ENCODE measurements around the gene SORL1. TPM values are rescaled to one million over a fixed set of nuclear protein-coding genes. Genes with fewer than 3 reads are reported as not detected.

Gene SORL1
- total and polyA plus RNA-seq, 9 of the 15 experiments (the other 6 are each of a cell fraction or from before 2014, with no cell fraction given), result 0.01 to 0.66 TPM; not detected in 7

DNA sequence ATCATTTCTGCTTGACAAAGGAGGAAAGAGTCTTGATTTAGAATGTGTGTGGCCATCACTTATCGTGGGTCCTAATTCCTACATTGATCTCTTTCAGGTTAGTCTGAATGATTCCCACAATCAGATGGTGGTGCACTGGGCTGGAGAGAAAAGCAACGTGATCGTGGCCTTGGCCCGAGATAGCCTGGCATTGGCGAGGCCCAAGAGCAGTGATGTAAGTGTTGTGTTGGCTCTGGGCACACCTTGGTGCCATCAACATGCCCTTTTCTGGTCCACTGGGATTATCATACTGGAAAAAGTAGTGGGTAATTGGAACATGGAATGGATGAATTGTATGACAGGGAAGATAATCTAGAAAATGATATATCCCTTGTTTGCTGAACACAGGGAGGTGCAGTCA lies 17.8 kb downstream of the SORL1 start:
- CTCF ChIA-PET (ENCODE audit: low intra/inter-chr PET ratio), result no interaction called here
- no peak for TF ChIP-seq TEAD4 (IDR thresholded peaks at IDR 0.05; ENCODE audit: low read length)
- TF ChIP-seq TEAD4 (CRISPR knock-in tag; IDR thresholded peaks at IDR 0.05; ENCODE audit: borderline replicate concordance), result no peak
- TF ChIP-seq, protein P1, sequence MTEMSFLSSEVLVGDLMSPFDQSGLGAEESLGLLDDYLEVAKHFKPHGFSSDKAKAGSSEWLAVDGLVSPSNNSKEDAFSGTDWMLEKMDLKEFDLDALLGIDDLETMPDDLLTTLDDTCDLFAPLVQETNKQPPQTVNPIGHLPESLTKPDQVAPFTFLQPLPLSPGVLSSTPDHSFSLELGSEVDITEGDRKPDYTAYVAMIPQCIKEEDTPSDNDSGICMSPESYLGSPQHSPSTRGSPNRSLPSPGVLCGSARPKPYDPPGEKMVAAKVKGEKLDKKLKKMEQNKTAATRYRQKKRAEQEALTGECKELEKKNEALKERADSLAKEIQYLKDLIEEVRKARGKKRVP (CRISPR knock-in tag; IDR thresholded peaks at IDR 0.05), result no peak
- Histone ChIP-seq H4K20me1 (replicated peaks; ENCODE audit: control insufficient read depth, insufficient read depth, low read length) (no peaks in the 10 kb centered on the region), H3K27ac (ENCODE audit: extremely low read depth, low read depth, low read length) (no peak overlapping the region), H3K36me3 (ENCODE audit: control insufficient read depth, insufficient read depth, low read length) (no peaks in the 10 kb centered on the region), H3K9me1 (ENCODE audit: control insufficient read depth, insufficient read depth, low read length) (no peaks in the 10 kb centered on the region), H2AFZ (ENCODE audit: low read depth, low read length) (no peak overlapping the region), H3K79me2 (ENCODE audit: control insufficient read depth, insufficient read depth, low read length) (no peaks in the 10 kb centered on the region), H3K9me3 (replicated peaks; ENCODE audit: control insufficient read depth, insufficient read depth, low read depth, low read length) (no peaks in the 10 kb centered on the region), H3K4me2 (ENCODE audit: insufficient read depth, low read length) (no peak overlapping the region), H3K4me1 (replicated peaks in 1 of 2; ENCODE audit: control insufficient read depth in 2 of 2, insufficient read depth in 2 of 2, low read length in 2 of 2) (no peaks in the 10 kb centered on the region; a peak in 1 of 5 replicates), H3K4me3 (no peak overlapping the region), H3K27me3 (ENCODE audit: control insufficient read depth in 2 of 2, insufficient read depth in 2 of 2, low read length in 2 of 2) (peaks cover 0 to 17% of the 10 kb centered on the region in 2 experiments; a peak in 1 of 5 replicates), H3K9ac (ENCODE audit: insufficient read depth in 1 of 2, low read depth in 2 of 2, low read length in 2 of 2) (no peak overlapping the region)
- no TSS peak for BruUV-seq (replicated peaks)
- in situ Hi-C loops (cut with MboI) (no loop called here), intact Hi-C loops (cut with micrococcal nuclease) (no loop called here)
- POLR2A ChIA-PET, result interaction anchor here (1.1 kb wide), 1 partner anchor 13 kb away, joined by 3 read pairs; no protein-coding TSS in a partner anchor
- FAIRE-seq, result no peak
- no peak for DNase-seq (ENCODE audit: extremely low read depth in 1 of 4, low spot score in 3 of 4)
- ATAC-seq, result no peak
- WGBS (ENCODE audit: insufficient coverage, low coverage, missing lambda C conversion rate), result 1% methylated on average over 5 of the region's 5 CpGs

- Histone ChIP-seq H3K27ac (ENCODE audit: extremely low read depth, low read depth, low read length) (no peak overlapping the region), H3K36me3 (ENCODE audit: control insufficient read depth, insufficient read depth, low read length) (no peaks in the 10 kb centered on the region), H3K4me1 (replicated peaks in 1 of 2; ENCODE audit: control insufficient read depth in 2 of 2, insufficient read depth in 2 of 2, low read length in 2 of 2) (no peaks in the 10 kb centered on the region; a peak in 1 of 5 replicates), H3K9me3 (replicated peaks; ENCODE audit: control insufficient read depth, insufficient read depth, low read depth, low read length) (no peaks in the 10 kb centered on the region), H3K9me1 (ENCODE audit: control insufficient read depth, insufficient read depth, low read length) (no peaks in the 10 kb centered on the region), H3K4me3 (no peak overlapping the region), H3K9ac (ENCODE audit: insufficient read depth in 1 of 2, low read depth in 2 of 2, low read length in 2 of 2) (no peak overlapping the region; a peak in 1 of 4 replicates), H3K4me2 (ENCODE audit: insufficient read depth, low read length) (no peak overlapping the region), H4K20me1 (replicated peaks; ENCODE audit: control insufficient read depth, insufficient read depth, low read length) (no peaks in the 10 kb centered on the region), H3K79me2 (ENCODE audit: control insufficient read depth, insufficient read depth, low read length) (no peaks in the 10 kb centered on the region), H3K27me3 (ENCODE audit: control insufficient read depth in 2 of 2, insufficient read depth in 2 of 2, low read length in 2 of 2) (peaks cover 0 to 16% of the 10 kb centered on the region in 2 experiments; a peak in 1 of 5 replicates), H2AFZ (ENCODE audit: low read depth, low read length) (no peak overlapping the region)
- in situ Hi-C loops (cut with MboI), result no loop called here
- ATAC-seq (no peak), DNase-seq (ENCODE audit: extremely low read depth in 1 of 4, low spot score in 3 of 4) (no peak), FAIRE-seq (no peak)
- WGBS (ENCODE audit: insufficient coverage, low coverage, missing lambda C conversion rate), result under 1% methylated on average over 12 of the region's 12 CpGs
- TF ChIP-seq NRF1 (conservative IDR thresholded peaks at IDR 0.05 in 1 of 2, IDR thresholded peaks at IDR 0.05 in 1 of 2), result no peak
- TF ChIP-seq ZNF197 (CRISPR knock-in tag; IDR thresholded peaks at IDR 0.05; ENCODE audit: low read depth), result no peak
- no peak for TF ChIP-seq SRSF9 (IDR thresholded peaks at IDR 0.05; ENCODE audit: borderline replicate concordance, low read depth, low read length)
- TF ChIP-seq ERF (CRISPR knock-in tag; IDR thresholded peaks at IDR 0.05), result no peak
- TF ChIP-seq HOMEZ (CRISPR knock-in tag; IDR thresholded peaks at IDR 0.05), result no peak
- TF ChIP-seq, protein P2, sequence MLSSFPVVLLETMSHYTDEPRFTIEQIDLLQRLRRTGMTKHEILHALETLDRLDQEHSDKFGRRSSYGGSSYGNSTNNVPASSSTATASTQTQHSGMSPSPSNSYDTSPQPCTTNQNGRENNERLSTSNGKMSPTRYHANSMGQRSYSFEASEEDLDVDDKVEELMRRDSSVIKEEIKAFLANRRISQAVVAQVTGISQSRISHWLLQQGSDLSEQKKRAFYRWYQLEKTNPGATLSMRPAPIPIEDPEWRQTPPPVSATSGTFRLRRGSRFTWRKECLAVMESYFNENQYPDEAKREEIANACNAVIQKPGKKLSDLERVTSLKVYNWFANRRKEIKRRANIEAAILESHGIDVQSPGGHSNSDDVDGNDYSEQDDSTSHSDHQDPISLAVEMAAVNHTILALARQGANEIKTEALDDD (IDR thresholded peaks at IDR 0.05), result no peak
- TF ChIP-seq BCL6 (CRISPR knock-in tag; IDR thresholded peaks at IDR 0.05), result no peak
- TF ChIP-seq EP400 (IDR thresholded peaks at IDR 0.05), result no peak
- TF ChIP-seq ZNF507 (tag; conservative IDR thresholded peaks at IDR 0.05), result no peak
- ChIA-PET POLR2A (no interaction called here), CTCF (ENCODE audit: low intra/inter-chr PET ratio) (no interaction called here)
- BruUV-seq (replicated peaks), result no TSS peak
- intact Hi-C loops (cut with micrococcal nuclease), result no loop called here
Measured at GRCh38 chr11:121471167-121471566, 19.1 kb downstream of the SORL1 start.
